K562 (cell line): ENCODE measurements around the gene COL9A3. TPM values are rescaled to one million over a fixed set of nuclear protein-coding genes. Genes with fewer than 3 reads are reported as not detected.

ENCODE experiments used
- ATAC-seq: fragments of 200-7000 bp; cut with Tn5 transposase; 3 replicates; pipeline ENCODE4 v1.9.1; 2020; ENCODE audit warnings: moderate library complexity
- BruUV-seq: library from RNA; stranded (reverse); fragments of 400-500 nt; replicated peaks from 2 replicates; lab custom pipeline; 2021; lab: Mats Ljungman, UMichigan
- CTCF ChIA-PET: fragments of 300-600 bp; formaldehyde crosslinking; extraction: SDS; loops from one replicate; lab custom pipeline; 2021; ENCODE audit warnings: low intra/inter-chr PET ratio; lab: Yijun Ruan, JAX
- POLR2A ChIA-PET: fragments of 300-600, 350-650 bp; sonication (Branson Sonifier 250); formaldehyde crosslinking; extraction: SDS; loops from one replicate; lab custom pipeline; 2021; ENCODE audit warnings: antibody characterized with exemption, inconsistent platforms; lab: Yijun Ruan, JAX
- DNase-seq, 4 experiments: peaks; one replicate each; pipeline versions ENCODE4 v3.0.0 to v3.0.0-alpha.2; 2011 to 2018; ENCODE audit warnings: low spot score in 3 of 4, mixed read lengths in 3 of 4; ENCODE audit errors: extremely low read depth in 1 of 4
- FAIRE-seq: peaks from 2 replicates; lab custom pipeline; 2011; peaks lifted over from hg19 to GRCh38; lab: Jason Lieb, UNC
- H2AFZ ChIP-seq: 2 replicates; pipeline ENCODE4 v1.6.0; 2011; ENCODE audit warnings: low read depth, low read length, control low read depth, inconsistent platforms
- H3K27ac ChIP-seq: fragments of 200-600 bp; 3 replicates; pipeline ENCODE4 v1.8.0; 2011; ENCODE audit warnings: low read depth, mild to moderate bottlenecking, control low read depth, inconsistent platforms, low read length, moderate library complexity, mixed read lengths; ENCODE audit errors: extremely low read depth
- H3K27me3 ChIP-seq, 2 experiments: fragments of 300-600 bp in 1 of 2; 2 replicates in 1 of 2; 3 replicates in 1 of 2; pipeline versions ENCODE4 v1.6.0 to v1.8.0; 2011; ENCODE audit warnings: inconsistent platforms in 2 of 2, low read length in 2 of 2, mild to moderate bottlenecking in 1 of 2, mixed read lengths in 1 of 2, moderate library complexity in 1 of 2; ENCODE audit not compliant: control insufficient read depth in 2 of 2, insufficient read depth in 2 of 2
- H3K36me3 ChIP-seq: fragments of 300-600 bp; 3 replicates; pipeline ENCODE4 v1.8.0; 2011; ENCODE audit warnings: mild to moderate bottlenecking, low read length, inconsistent platforms; ENCODE audit not compliant: control insufficient read depth, insufficient read depth
- H3K4me1 ChIP-seq, 2 experiments: fragments of 200-600 bp in 1 of 2; replicated peaks in 1 of 2; 2 replicates in 1 of 2; 3 replicates in 1 of 2; pipeline versions ENCODE4 v1.5.1 to v1.8.0; 2011; ENCODE audit warnings: inconsistent platforms in 2 of 2, low read length in 2 of 2, mild to moderate bottlenecking in 1 of 2, mixed read lengths in 1 of 2, moderate library complexity in 1 of 2; ENCODE audit not compliant: control insufficient read depth in 2 of 2, insufficient read depth in 2 of 2
- H3K4me2 ChIP-seq: 2 replicates; pipeline ENCODE4 v1.6.1; 2011; ENCODE audit warnings: low read length, control low read depth, inconsistent platforms, mixed read lengths; ENCODE audit not compliant: insufficient read depth
- H3K4me3 ChIP-seq: fragments of 200-600 bp; sonication (generic), shearing (Covaris generic); 2 replicates; pipeline ENCODE4 v1.5.1; 2016; ENCODE audit warnings: control low read depth, inconsistent platforms
- H3K79me2 ChIP-seq: fragments of 200-600 bp; 3 replicates; pipeline ENCODE4 v1.8.0; 2011; ENCODE audit warnings: low read length, inconsistent platforms; ENCODE audit not compliant: control insufficient read depth, insufficient read depth
- H3K9ac ChIP-seq, 2 experiments: 2 replicates each; pipeline versions ENCODE4 v1.6.0 to v1.6.1; 2011; ENCODE audit warnings: low read depth in 2 of 2, low read length in 2 of 2, control low read depth in 1 of 2, inconsistent platforms in 1 of 2, mild to moderate bottlenecking in 1 of 2, mixed read lengths in 1 of 2; ENCODE audit not compliant: insufficient read depth in 1 of 2
- H3K9me1 ChIP-seq: one replicate; pipeline ENCODE4 v1.6.0; 2011; ENCODE audit warnings: inconsistent platforms, mild to moderate bottlenecking, low read length, moderate library complexity; ENCODE audit not compliant: control insufficient read depth, insufficient read depth
- H3K9me3 ChIP-seq: replicated peaks from 2 replicates; pipeline ENCODE4 v1.5.1; 2011; ENCODE audit warnings: low read depth, low read length, inconsistent platforms; ENCODE audit not compliant: control insufficient read depth, insufficient read depth
- H4K20me1 ChIP-seq: replicated peaks from 2 replicates; pipeline ENCODE4 v1.6.1; 2011; ENCODE audit warnings: low read length, inconsistent platforms, mixed read lengths; ENCODE audit not compliant: control insufficient read depth, insufficient read depth
- ARID2 ChIP-seq: fragments of 450-650 bp; IDR thresholded peaks from 2 replicates; pipeline ENCODE4 v1.6.1; 2017; ENCODE audit warnings: antibody characterized with exemption, mild to moderate bottlenecking
- CUX1 ChIP-seq: fragments of 200-800 bp; sonication (Bioruptor generic); IDR thresholded peaks from 2 replicates; pipeline ENCODE4 v1.6.1; 2016; ENCODE audit warnings: missing genetic modification characterization, missing compliant biosample characterization
- E2F6 ChIP-seq, 2 experiments: IDR thresholded peaks; 2 replicates each; pipeline ENCODE4 v1.6.1; 2011; ENCODE audit warnings: borderline replicate concordance in 1 of 2, control low read depth in 1 of 2, low read depth in 1 of 2, low read length in 1 of 2, mild to moderate bottlenecking in 1 of 2, mixed read lengths in 1 of 2, moderate library complexity in 1 of 2; ENCODE audit not compliant: insufficient read depth in 1 of 2, insufficient read length in 1 of 2, poor library complexity in 1 of 2, severe bottlenecking in 1 of 2; ENCODE audit errors: extremely low read depth in 1 of 2
- ESRRA ChIP-seq: fragments of 450-650 bp; IDR thresholded peaks from 2 replicates; pipeline ENCODE4 v1.6.1; 2014; ENCODE audit warnings: low read depth, mild to moderate bottlenecking, moderate library complexity, borderline replicate concordance
- HOMEZ ChIP-seq: fragments of 250-450 bp; sonication (Bioruptor Pico); IDR thresholded peaks from 2 replicates; pipeline ENCODE4 v1.4.0; 2020; ENCODE audit warnings: mild to moderate bottlenecking, moderate library complexity
- NCOR1 ChIP-seq: fragments of 450-650 bp; IDR thresholded peaks from 2 replicates; pipeline ENCODE4 v1.6.1; 2016; ENCODE audit warnings: mild to moderate bottlenecking, moderate library complexity
- SUPT5H ChIP-seq: fragments of 450-650 bp; IDR thresholded peaks from 2 replicates; pipeline ENCODE4 v1.6.1; 2016
- TEAD1 ChIP-seq, 2 experiments: fragments of 450-650 bp in 1 of 2; sonication (generic) in 1 of 2; formaldehyde crosslinking; IDR thresholded peaks; 2 replicates each; pipeline versions ENCODE4 v1.4.0 to v1.8.0; 2020 to 2022; ENCODE audit warnings: mild to moderate bottlenecking in 2 of 2, missing genetic modification reagents in 1 of 2
- WGBS: fragments of 100-300 bp; shearing (Covaris generic); methylation state at CpG from one replicate; pipeline ENCODE4 v1.1.6; 2016; ENCODE audit warnings: low coverage, mixed read lengths; ENCODE audit not compliant: insufficient coverage; ENCODE audit errors: missing lambda C conversion rate; 5-methylcytosine and 5-hydroxymethylcytosine counted together
- in situ Hi-C: fragments of 300-500 bp; cut with MboI; formaldehyde crosslinking; loops from 4 replicates; pipeline ENCODE4 v1.15.0; 2018; ENCODE audit warnings: inconsistent platforms, mixed read lengths
- intact Hi-C: fragments of 100-400 bp; cut with micrococcal nuclease; formaldehyde crosslinking; loops from 2 replicates; pipeline ENCODE4 v1.14.2; 2022
- polyA plus RNA-seq, 8 experiments: library from polyadenylated mRNA; depleted of rRNA in 4 of 8; stranded (reverse) in 5 of 8; unstranded in 3 of 8; fragments of >200 nt; fragmentation: Nextera tagmentation in 2 of 8; fragmentation: Illumina TruSeq in 1 of 8; extraction: Ambion mirVana in 2 of 8; extraction: Trizol in 1 of 8; gene quantifications; 2 replicates each; pipeline versions ENCODE4 v1.2.1 to v1.2.3, GENCODE V29; 2011 to 2014; ENCODE audit warnings: inconsistent platforms in 1 of 8, missing spikeins in 1 of 8
- total RNA-seq, 7 experiments: library from RNA; depleted of rRNA in 6 of 7; stranded (reverse); fragments of >200 nt in 6 of 7; fragmentation: Illumina TruSeq in 2 of 7; extraction: Trizol in 2 of 7; gene quantifications; 2 replicates each; pipeline versions ENCODE4 v1.2.1 to v1.2.3, GENCODE V29; 2011 to 2021; ENCODE audit warnings: low replicate concordance in 1 of 7

Gene COL9A3
- total and polyA plus RNA-seq, 9 of the 15 experiments (the other 6 are each of a cell fraction or from before 2014, with no cell fraction given) = 0.14 to 3.6 (median 0.88) TPM; not detected in 1

- 0 out of 2 replicates have a peak, but pooled peaks have one; percentile 25 for TF ChIP-seq HOMEZ (CRISPR knock-in tag)
- no peak for TF ChIP-seq ARID2
- peak; percentile 75 for TF ChIP-seq SUPT5H
- TF ChIP-seq NCOR1 = peak; percentile 10; the same call in 1 of the 2 replicates
Measured at GRCh38 chr20:62861726-62862336, 45.0 kb downstream of the COL9A3 start, which contains the start of gene TCFL5 (continued).

GRCh38 chr20:62864207-62864606, 47.4 kb downstream of the COL9A3 start:
- H3K9me3 ChIP-seq = no peaks in the 10 kb centered on the region
- no peak overlapping the region for H3K4me2 ChIP-seq
- H3K4me3 ChIP-seq = no peak overlapping the region
- 69% methylated on average over 7 of the region's 7 CpGs for WGBS
- 0 out of 2 replicates have a peak, but pooled peaks cover 7% of the 10 kb centered on the region for H4K20me1 ChIP-seq
- ChIA-PET CTCF (no interaction called here), POLR2A (no interaction called here)
- in situ Hi-C loops = no loop called here
- no peak overlapping the region for H3K27ac ChIP-seq
- no peaks in the 10 kb centered on the region for H3K27me3 ChIP-seq
- H3K4me1 ChIP-seq = peaks cover 13 to 27% of the 10 kb centered on the region in 2 experiments; a peak in 4 of 5 replicates
- peaks cover 3% of the 10 kb centered on the region; the same call in 2 of the 3 replicates for H3K36me3 ChIP-seq
- H3K79me2 ChIP-seq = peaks cover 20% of the 10 kb centered on the region
- DNase-seq (no peak), FAIRE-seq (no peak), ATAC-seq (no peak)
- intact Hi-C loops = no loop called here
- H2AFZ ChIP-seq = no peak overlapping the region
- no peak overlapping the region for H3K9ac ChIP-seq
- BruUV-seq = no TSS peak
- H3K9me1 ChIP-seq = no peaks in the 10 kb centered on the region
- peak in 1 of 2 experiments; percentile 15 for TF ChIP-seq E2F6 (IDR thresholded peaks at IDR 0.05; ENCODE audit: borderline replicate concordance in 1 of 2, extremely low read depth in 1 of 2, insufficient read depth in 1 of 2, insufficient read length in 1 of 2, low read depth in 1 of 2, low read length in 1 of 2, poor library complexity in 1 of 2, severe bottlenecking in 1 of 2)
- TF ChIP-seq TEAD1 (CRISPR knock-in tag; IDR thresholded peaks at IDR 0.05) = no peak
- no peak for TF ChIP-seq CUX1 (CRISPR knock-in tag)
- no peak for TF ChIP-seq ESRRA
